GM10248 (cell line): ENCODE measurements around the gene TSPAN16.
"Not testable (repeated sequence)": the region's sequence is repeated elsewhere in the genome, so short reads cannot be mapped to it uniquely, and the experiment has no call there.

Experiments used
- CTCF ChIA-PET: fragments of 300-600 bp; sonication (Branson Sonifier 250); formaldehyde crosslinking; extraction: SDS; loops from one replicate; lab custom pipeline; 2021; ENCODE audit warnings: antibody characterized with exemption; lab: Yijun Ruan, JAX
- POLR2A ChIA-PET: fragments of 350-650 bp; sonication (Branson Sonifier 250); formaldehyde crosslinking; extraction: SDS; loops from one replicate; lab custom pipeline; 2020; ENCODE audit warnings: antibody characterized with exemption; lab: Yijun Ruan, JAX
- DNase-seq: peaks from one replicate; pipeline ENCODE4 v3.0.0; 2012; ENCODE audit errors: extremely low spot score
- TF ChIP-seq, protein P1 (sequence below): IDR thresholded peaks from 2 replicates; pipeline ENCODE4 v1.5.1; 2012; ENCODE audit warnings: mild to moderate bottlenecking, low read depth; ENCODE audit errors: extremely low read depth, missing control alignments, control extremely low read depth

TSPAN16 gene

DNA sequence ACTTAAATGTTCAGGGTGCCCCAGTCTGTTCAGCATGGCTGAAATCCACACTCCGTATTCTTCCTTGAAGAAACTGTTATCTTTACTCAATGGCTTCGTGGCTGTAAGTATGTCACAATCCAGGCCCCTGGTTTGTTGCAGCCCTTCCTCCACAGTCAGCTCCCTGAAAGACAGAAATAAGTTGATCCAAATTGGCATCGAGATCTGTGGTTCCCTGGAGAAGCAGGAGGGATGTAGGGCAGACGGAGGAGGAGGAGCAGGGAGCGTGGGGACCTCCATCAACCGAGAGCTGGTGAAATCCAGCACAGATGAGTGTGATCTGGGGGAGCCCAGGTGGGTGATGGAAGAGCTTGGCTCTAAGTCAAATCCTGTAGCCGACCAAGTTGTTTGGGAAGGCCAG is 304 bp downstream of the TSPAN16 start:
- ChIA-PET POLR2A (no interaction called here), CTCF (interaction anchor here (0.9 to 2.7 kb wide), 8 partner anchors 10 to 186 kb away, joined by 3 to 10 read pairs (median 6); partner anchors contain the start of genes ODAD3 and PRKCSH)
- no peak for DNase-seq
- TF ChIP-seq, protein P1, sequence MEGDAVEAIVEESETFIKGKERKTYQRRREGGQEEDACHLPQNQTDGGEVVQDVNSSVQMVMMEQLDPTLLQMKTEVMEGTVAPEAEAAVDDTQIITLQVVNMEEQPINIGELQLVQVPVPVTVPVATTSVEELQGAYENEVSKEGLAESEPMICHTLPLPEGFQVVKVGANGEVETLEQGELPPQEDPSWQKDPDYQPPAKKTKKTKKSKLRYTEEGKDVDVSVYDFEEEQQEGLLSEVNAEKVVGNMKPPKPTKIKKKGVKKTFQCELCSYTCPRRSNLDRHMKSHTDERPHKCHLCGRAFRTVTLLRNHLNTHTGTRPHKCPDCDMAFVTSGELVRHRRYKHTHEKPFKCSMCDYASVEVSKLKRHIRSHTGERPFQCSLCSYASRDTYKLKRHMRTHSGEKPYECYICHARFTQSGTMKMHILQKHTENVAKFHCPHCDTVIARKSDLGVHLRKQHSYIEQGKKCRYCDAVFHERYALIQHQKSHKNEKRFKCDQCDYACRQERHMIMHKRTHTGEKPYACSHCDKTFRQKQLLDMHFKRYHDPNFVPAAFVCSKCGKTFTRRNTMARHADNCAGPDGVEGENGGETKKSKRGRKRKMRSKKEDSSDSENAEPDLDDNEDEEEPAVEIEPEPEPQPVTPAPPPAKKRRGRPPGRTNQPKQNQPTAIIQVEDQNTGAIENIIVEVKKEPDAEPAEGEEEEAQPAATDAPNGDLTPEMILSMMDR = no peak

DNA sequence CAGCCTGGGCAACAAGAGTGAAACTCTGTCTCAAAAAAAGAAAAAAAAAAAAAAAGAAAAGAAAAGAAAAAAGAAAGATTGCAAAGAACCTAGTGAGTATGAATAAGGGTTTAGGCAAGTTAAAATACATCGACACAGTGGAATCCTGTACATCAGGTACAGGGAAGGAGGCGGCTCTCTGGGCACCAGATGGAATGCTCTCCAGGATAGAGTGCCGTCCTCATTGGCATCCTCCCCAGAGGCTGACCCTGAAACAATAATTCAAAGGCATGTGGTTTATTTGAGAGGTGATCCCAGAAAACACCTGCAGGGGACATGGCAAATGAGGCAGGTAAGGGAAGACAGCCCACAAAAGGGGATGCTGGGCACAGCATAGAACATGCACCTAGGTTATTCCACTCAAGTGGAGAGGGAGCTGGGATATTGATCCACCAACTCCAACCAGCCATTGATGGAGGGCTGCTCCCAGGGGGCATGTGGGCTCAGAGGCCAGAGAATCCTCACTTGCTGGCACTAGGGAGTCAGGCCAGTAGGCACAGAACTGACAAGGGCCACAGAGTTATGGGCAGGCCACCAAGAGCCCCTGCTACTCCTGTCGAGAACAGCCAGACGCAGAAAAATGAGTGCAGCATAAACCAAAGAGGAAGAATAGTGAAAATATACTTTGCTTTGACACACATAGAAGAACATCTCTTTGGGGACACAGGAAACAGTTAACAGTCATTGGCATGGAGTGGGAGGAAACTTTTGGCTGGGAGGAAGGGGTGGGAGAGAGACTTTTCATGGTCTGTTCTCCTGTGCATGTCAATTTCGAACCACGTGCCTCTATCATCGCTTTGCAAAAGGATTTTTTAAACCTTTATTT is 4.2 kb downstream of the TSPAN16 start:
- ChIA-PET POLR2A (no interaction called here), CTCF (interaction anchor here (1.5 kb wide), 1 partner anchor 10 kb away, joined by 3 read pairs; no protein-coding TSS in a partner anchor)
- no peak for DNase-seq
- TF ChIP-seq, protein P1 = no peak

DNA sequence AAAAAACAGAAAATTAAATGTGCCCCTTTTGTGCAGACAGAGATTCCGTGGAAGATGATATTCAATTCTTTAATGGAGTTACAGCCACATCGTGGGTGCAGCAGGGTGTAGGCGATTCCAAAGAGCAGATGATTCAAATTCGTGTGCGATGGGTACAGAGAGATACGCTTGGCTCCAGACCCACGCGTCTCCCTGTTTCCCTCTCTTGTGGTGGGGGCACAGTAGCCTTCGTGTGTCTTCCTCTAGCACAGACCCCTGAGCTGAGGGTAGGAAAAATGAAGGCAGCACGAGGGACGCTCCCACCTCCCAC is 4.8 kb downstream of the TSPAN16 start:
- POLR2A ChIA-PET = no interaction called here
- CTCF ChIA-PET = interaction anchor here (1.5 kb wide), 1 partner anchor 9 kb away, joined by 3 read pairs; no protein-coding TSS in a partner anchor

DNA sequence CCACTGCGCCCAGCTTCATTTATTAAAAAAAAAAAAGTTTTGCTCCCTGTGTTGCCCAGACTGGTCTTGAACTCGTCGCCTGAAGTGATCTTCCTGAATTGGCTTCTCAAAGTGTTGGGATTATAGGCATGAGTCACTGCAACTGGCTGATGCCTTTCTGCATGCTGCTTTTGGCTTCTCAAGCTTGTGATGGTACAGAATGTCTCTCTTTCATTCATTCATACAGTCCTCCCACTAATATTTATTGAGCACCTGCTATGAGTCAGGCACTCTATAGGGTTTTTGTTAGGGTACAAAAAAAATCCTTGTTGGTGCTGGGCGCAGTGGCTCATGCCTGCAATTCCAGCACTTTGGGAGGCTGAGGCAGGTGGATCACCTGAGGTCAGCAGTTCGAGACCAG is 9.0 kb downstream of the TSPAN16 start:
- TF ChIP-seq, protein P1 = no peak
- ChIA-PET CTCF (interaction anchor here (1.0 to 1.5 kb wide), 2 partner anchors 14 to 16 kb away, joined by 3 to 4 read pairs; no protein-coding TSS in a partner anchor), POLR2A (no interaction called here)
- no peak for DNase-seq

More for the DNA sequence above, 4.8 kb downstream of the TSPAN16 start:
- DNase-seq = no peak
- TF ChIP-seq, protein P1 = no peak

DNA sequence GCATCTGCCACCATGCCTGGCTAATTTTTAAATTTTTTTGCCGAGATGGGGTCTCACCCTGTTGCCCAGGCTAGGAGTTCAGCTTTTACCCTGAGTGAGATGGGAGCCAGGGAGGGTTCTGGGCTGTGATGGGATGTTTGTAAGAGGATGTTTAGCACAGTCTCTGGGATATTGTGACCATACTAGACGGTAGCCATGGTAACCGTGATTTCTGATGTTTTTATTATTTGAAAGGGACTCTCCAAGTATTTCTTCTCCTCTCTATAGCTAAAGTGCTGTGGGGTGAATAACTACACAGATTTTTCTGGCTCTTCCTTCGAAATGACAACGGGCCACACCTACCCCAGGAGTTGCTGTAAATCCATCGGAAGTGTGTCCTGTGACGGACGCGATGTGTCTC is 10.4 kb downstream of the TSPAN16 start:
- CTCF ChIA-PET = interaction anchor here (1.3 to 2.3 kb wide), 6 partner anchors 12 to 129 kb away, joined by 3 to 5 read pairs (median 5); partner anchors contain the start of genes ODAD3 and PRKCSH

DNA sequence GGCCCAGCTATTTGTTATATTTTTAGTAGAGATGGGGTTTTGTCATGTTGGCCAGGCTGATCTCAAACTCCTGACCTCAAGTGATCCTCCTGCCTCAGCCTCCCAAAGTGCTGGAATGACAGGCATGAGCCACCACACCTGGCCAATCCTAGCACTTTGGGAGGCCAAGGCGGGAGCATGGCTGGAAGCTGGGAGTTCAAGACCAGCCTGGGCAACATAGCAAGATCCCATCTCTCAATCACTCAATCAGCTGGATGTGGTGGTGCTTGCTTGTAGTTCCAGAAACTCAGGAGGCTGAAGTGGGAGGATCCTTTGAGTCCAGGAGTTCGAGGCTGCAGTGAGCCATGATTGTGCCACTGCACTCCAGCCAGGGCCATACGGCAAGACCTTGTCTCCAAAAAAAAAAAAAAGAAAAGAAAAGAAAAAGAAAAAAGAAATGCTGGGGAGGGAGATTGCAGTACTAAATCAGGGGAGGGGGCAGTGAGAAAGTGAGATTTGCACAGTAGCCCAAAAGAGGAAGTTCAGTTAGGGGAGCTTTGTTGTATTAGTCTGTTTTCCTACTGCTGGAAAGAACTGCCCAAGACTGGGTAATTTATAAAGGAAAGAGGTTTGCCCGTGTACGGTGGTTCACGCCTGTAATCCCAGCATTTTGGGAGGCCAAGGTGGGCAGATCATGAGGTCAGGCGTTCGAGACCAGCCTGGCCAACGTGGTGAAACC is 24.5 kb downstream of the TSPAN16 start:
- POLR2A ChIA-PET, DNase-seq: not testable (repeated sequence)
- CTCF ChIA-PET = interaction anchor here (1.6 kb wide), 1 partner anchor 28 kb away, joined by 3 read pairs; no protein-coding TSS in a partner anchor

More for the DNA sequence above, 10.4 kb downstream of the TSPAN16 start:
- TF ChIP-seq, protein P1 = no peak
- DNase-seq = no peak
- POLR2A ChIA-PET = no interaction called here
